ENCODE data around the gene STX16.
"Not testable (repeated sequence)": the region's sequence is repeated elsewhere in the genome, so short reads cannot be mapped to it uniquely, and the experiment has no call there.

DNA sequence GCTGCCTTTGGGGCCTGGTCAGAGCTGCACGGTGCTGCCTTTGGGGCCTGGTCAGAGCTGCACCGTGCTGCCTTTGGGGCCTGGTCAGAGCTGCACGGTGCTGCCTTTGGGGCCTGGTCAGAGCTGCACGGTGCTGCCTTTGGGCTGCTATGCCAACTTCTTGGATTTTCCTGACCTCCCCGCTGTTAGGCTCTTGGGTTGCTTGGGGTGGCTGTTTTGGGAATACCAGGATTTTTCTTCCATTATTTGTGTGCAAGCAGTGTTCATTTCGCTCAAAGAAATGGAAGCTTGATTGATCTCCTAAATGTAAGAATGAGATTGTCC, 2.6 kb upstream of the STX16 start:
- not testable (repeated sequence) for TF ChIP-seq CTCF, POLR2AphosphoS5 (IDR thresholded peaks at IDR 0.05)
